HG03457 (cell line): Measurements from ENCODE around the gene TMEM51.
"Not testable (repeated sequence)": the region's sequence is repeated elsewhere in the genome, so short reads cannot be mapped to it uniquely, and the experiment has no call there.

ENCODE experiments used
- ATAC-seq: cut with Tn5 transposase; IDR thresholded peaks from one replicate; pipeline ENCODE4 v1.9.1; 2021; ENCODE audit warnings: moderate number of reproducible peaks; ENCODE audit not compliant: unreplicated experiment

The TMEM51 gene

GRCh38 chr1:15175324-15176094, 22.0 kb downstream of the TMEM51 start:
- not testable (repeated sequence) for ATAC-seq

GRCh38 chr1:15176120-15176519, 22.6 kb downstream of the TMEM51 start:
- ATAC-seq = no peak

GRCh38 chr1:15176898-15177665, 23.5 kb downstream of the TMEM51 start:
- no peak for ATAC-seq

GRCh38 chr1:15177710-15178166, 24.2 kb downstream of the TMEM51 start:
- no peak for ATAC-seq

GRCh38 chr1:15178571-15179484, 25.3 kb downstream of the TMEM51 start:
- no peak for ATAC-seq

- no peak for ATAC-seq
These were observed 25.9 kb downstream of the TMEM51 start for GRCh38 chr1:15179485-15179883.

GRCh38 chr1:15180189-15180588, 26.6 kb downstream of the TMEM51 start:
- no peak for ATAC-seq

GRCh38 chr1:15180945-15181523, 27.5 kb downstream of the TMEM51 start:
- ATAC-seq = no peak

- no peak for ATAC-seq
These were observed 28.0 kb downstream of the TMEM51 start for GRCh38 chr1:15181564-15181963.

- ATAC-seq = no peak
These were observed 31.1 kb downstream of the TMEM51 start for GRCh38 chr1:15184436-15185241.

GRCh38 chr1:15185617-15186016, 32.1 kb downstream of the TMEM51 start:
- no peak for ATAC-seq

GRCh38 chr1:15186073-15186845, 32.7 kb downstream of the TMEM51 start:
- ATAC-seq = no peak

GRCh38 chr1:15186846-15187151, 33.3 kb downstream of the TMEM51 start:
- no peak for ATAC-seq

GRCh38 chr1:15187175-15188129, 33.9 kb downstream of the TMEM51 start:
- ATAC-seq = no peak

- ATAC-seq = no peak
These were observed 34.6 kb downstream of the TMEM51 start for GRCh38 chr1:15188130-15188524.

GRCh38 chr1:15188678-15189077, 35.1 kb downstream of the TMEM51 start:
- ATAC-seq = no peak

- no peak for ATAC-seq
These were observed 36.3 kb downstream of the TMEM51 start for GRCh38 chr1:15189692-15190370.

GRCh38 chr1:15191267-15191666, 37.7 kb downstream of the TMEM51 start:
- no peak for ATAC-seq
